SK-N-SH (cell line): Measurements from ENCODE around the gene SLC24A4. TPM values are rescaled to one million over a fixed set of nuclear protein-coding genes. Genes with fewer than 3 reads are reported as not detected.

Experiments
- CTCF ChIA-PET: fragments of 300-600, 350-600 bp; formaldehyde crosslinking; extraction: SDS; loops from one replicate; lab custom pipeline; 2021; lab: Yijun Ruan, JAX
- POLR2A ChIA-PET: fragments of 350-600 bp; sonication (Branson Sonifier 250); formaldehyde crosslinking; extraction: SDS; loops from one replicate; lab custom pipeline; 2020; ENCODE audit warnings: antibody characterized with exemption, inconsistent platforms; lab: Yijun Ruan, JAX
- DNase-seq: peaks from one replicate; pipeline ENCODE4 v3.0.0; 2012
- H2AFZ ChIP-seq: fragments of 200-600 bp; sonication (generic); 2 replicates; pipeline ENCODE4 v1.8.1; 2016; ENCODE audit warnings: antibody characterized with exemption, mild to moderate bottlenecking, low read depth
- H3F3A ChIP-seq: fragments of 200-600 bp; sonication (generic); replicated peaks from 2 replicates; pipeline ENCODE3; 2016; ENCODE audit warnings: antibody characterized with exemption, mild to moderate bottlenecking; ENCODE audit not compliant: insufficient read depth
- H3K27ac ChIP-seq, 2 experiments: fragments of 200-500 bp in 1 of 2; fragments of 200-600 bp in 1 of 2; sonication (Bioruptor generic) in 1 of 2; sonication (generic), shearing (Covaris generic) in 1 of 2; 2 replicates each; pipeline versions ENCODE4 v1.5.1 to v1.6.1; 2014 to 2016; ENCODE audit warnings: low read depth in 2 of 2, inconsistent platforms in 1 of 2, low read length in 1 of 2, mild to moderate bottlenecking in 1 of 2, mixed read lengths in 1 of 2
- H3K27me3 ChIP-seq: fragments of 200-600 bp; sonication (generic), shearing (Covaris generic); 2 replicates; pipeline ENCODE4 v1.6.1; 2016; ENCODE audit warnings: mixed run types; ENCODE audit not compliant: insufficient read depth
- H3K36me3 ChIP-seq, 2 experiments: fragments of 200-500 bp in 1 of 2; fragments of 200-600 bp in 1 of 2; sonication (Bioruptor generic) in 1 of 2; sonication (generic) in 1 of 2; replicated peaks in 1 of 2; 2 replicates each; pipeline versions ENCODE3 to v1.5.1; 2014 to 2016; ENCODE audit warnings: low read length in 1 of 2, mild to moderate bottlenecking in 1 of 2; ENCODE audit not compliant: insufficient read depth in 2 of 2, control insufficient read depth in 1 of 2
- H3K4me1 ChIP-seq, 2 experiments: fragments of 200-500 bp in 1 of 2; fragments of 200-600 bp in 1 of 2; sonication (Bioruptor generic) in 1 of 2; sonication (generic), shearing (Covaris generic) in 1 of 2; 2 replicates each; pipeline versions ENCODE4 v1.5.1 to v1.6.1; 2014 to 2016; ENCODE audit warnings: low read depth in 1 of 2, low read length in 1 of 2, mixed run types in 1 of 2; ENCODE audit not compliant: insufficient read depth in 2 of 2, control insufficient read depth in 1 of 2
- H3K4me2 ChIP-seq: fragments of 200-600 bp; sonication (generic), shearing (Covaris generic); 2 replicates; pipeline ENCODE4 v1.6.1; 2017; ENCODE audit warnings: mixed run types
- H3K4me3 ChIP-seq, 2 experiments: fragments of 200-500 bp in 1 of 2; fragments of 200-600 bp in 1 of 2; sonication (Bioruptor generic) in 1 of 2; sonication (generic), shearing (Covaris generic) in 1 of 2; 2 replicates each; pipeline versions ENCODE4 v1.5.1 to v1.8.1; 2014 to 2016; ENCODE audit warnings: low read depth in 2 of 2, inconsistent platforms in 1 of 2, low read length in 1 of 2, mild to moderate bottlenecking in 1 of 2, mixed read lengths in 1 of 2, moderate library complexity in 1 of 2
- H3K79me2 ChIP-seq: fragments of 200-600 bp; sonication (generic); 2 replicates; pipeline ENCODE4 v1.8.1; 2017; ENCODE audit warnings: mild to moderate bottlenecking; ENCODE audit not compliant: insufficient read depth
- H3K9ac ChIP-seq: fragments of 200-600 bp; sonication (generic); 2 replicates; pipeline ENCODE4 v1.6.1; 2017; ENCODE audit warnings: mixed run types
- H3K9me2 ChIP-seq: fragments of 200-600 bp; sonication (generic); 2 replicates; pipeline ENCODE4 v1.6.1; 2017; ENCODE audit warnings: mixed run types
- H3K9me3 ChIP-seq: fragments of 200-600 bp; sonication (generic); 2 replicates; pipeline ENCODE4 v1.6.1; 2017; ENCODE audit warnings: mixed run types, mild to moderate bottlenecking, moderate library complexity
- H4K20me1 ChIP-seq: fragments of 200-600 bp; sonication (generic); 2 replicates; pipeline ENCODE4 v1.6.1; 2017; ENCODE audit warnings: mild to moderate bottlenecking, mixed run types; ENCODE audit not compliant: insufficient read depth
- ELF1 ChIP-seq: IDR thresholded peaks from 2 replicates; pipeline ENCODE4 v1.4.0; 2012
- FOSL2 ChIP-seq: IDR thresholded peaks from 2 replicates; pipeline ENCODE4 v1.4.0; 2012; ENCODE audit warnings: low read depth, mild to moderate bottlenecking, moderate library complexity, borderline replicate concordance
- FOXJ3 ChIP-seq: sonication (generic); formaldehyde crosslinking; IDR thresholded peaks from 2 replicates; pipeline ENCODE4 v1.5.1; 2020; ENCODE audit warnings: mild to moderate bottlenecking, missing genetic modification reagents
- FOXM1 ChIP-seq: IDR thresholded peaks from 2 replicates; pipeline ENCODE4 v1.4.0; 2012; ENCODE audit warnings: low read depth, mild to moderate bottlenecking
- GATA2 ChIP-seq: sonication (generic); formaldehyde crosslinking; IDR thresholded peaks from 2 replicates; pipeline ENCODE4 v1.5.0; 2020; ENCODE audit warnings: mild to moderate bottlenecking, missing genetic modification reagents
- IRF3 ChIP-seq: fragments of 150-350 bp; IDR thresholded peaks from 2 replicates; pipeline ENCODE4 v1.6.1; 2016; ENCODE audit warnings: mild to moderate bottlenecking, low read depth, low read length
- MEF2A ChIP-seq: IDR thresholded peaks from 2 replicates; pipeline ENCODE4 v1.4.0; 2012; ENCODE audit warnings: low read depth, borderline replicate concordance
- MXI1 ChIP-seq: IDR thresholded peaks from 2 replicates; pipeline ENCODE4 v1.6.1; 2012; ENCODE audit warnings: mild to moderate bottlenecking, low read depth, low read length, improper control_type of control experiment
- NRF1 ChIP-seq: IDR thresholded peaks from 2 replicates; pipeline ENCODE4 v1.6.1; 2012; ENCODE audit warnings: low read depth, mild to moderate bottlenecking, low read length
- POLR2AphosphoS5 ChIP-seq: IDR thresholded peaks from 2 replicates; pipeline ENCODE4 v1.6.1; 2012; ENCODE audit warnings: low read depth, low read length
- REST ChIP-seq: IDR thresholded peaks from 2 replicates; pipeline ENCODE4 v1.6.1; 2012; ENCODE audit warnings: mild to moderate bottlenecking, low read depth, low read length, moderate library complexity
- RFX5 ChIP-seq: IDR thresholded peaks from 2 replicates; pipeline ENCODE4 v1.6.1; 2012; ENCODE audit warnings: mild to moderate bottlenecking, improper control_type of control experiment, low read length
- RXRA ChIP-seq: IDR thresholded peaks from 2 replicates; pipeline ENCODE4 v1.4.0; 2012; ENCODE audit warnings: low read depth, mild to moderate bottlenecking, borderline replicate concordance
- SIN3A ChIP-seq: IDR thresholded peaks from 2 replicates; pipeline ENCODE4 v1.6.1; 2012; ENCODE audit warnings: low read depth, mild to moderate bottlenecking, low read length, moderate library complexity, borderline replicate concordance
- SMC3 ChIP-seq: IDR thresholded peaks from 2 replicates; pipeline ENCODE4 v1.6.1; 2012; ENCODE audit warnings: low read depth, low read length, improper control_type of control experiment
- TEAD4 ChIP-seq: IDR thresholded peaks from 2 replicates; pipeline ENCODE4 v1.4.0; 2012; ENCODE audit warnings: mild to moderate bottlenecking, borderline replicate concordance; ENCODE audit not compliant: insufficient read depth
- USF2 ChIP-seq: fragments of 150-350 bp; IDR thresholded peaks from 2 replicates; pipeline ENCODE4 v1.6.1; 2017; ENCODE audit warnings: antibody characterized with exemption, low read length, low read depth, borderline replicate concordance
- YY1 ChIP-seq: IDR thresholded peaks from 2 replicates; pipeline ENCODE4 v1.4.0; 2012; ENCODE audit warnings: low read depth, mild to moderate bottlenecking
- ZBTB33 ChIP-seq: IDR thresholded peaks from 2 replicates; pipeline ENCODE4 v1.4.0; 2012; ENCODE audit warnings: low read depth, borderline replicate concordance
- WGBS: methylation state at CpG from one replicate; pipeline ENCODE4 v1.1.6; 2017; ENCODE audit warnings: low lambda C conversion rate; 5-methylcytosine and 5-hydroxymethylcytosine counted together
- polyA plus RNA-seq, 3 experiments: library from polyadenylated mRNA; depleted of rRNA; stranded (reverse); fragments of >200 nt; gene quantifications; 2 replicates each; pipeline ENCODE4 v1.2.3, GENCODE V29; 2012
- TF ChIP-seq, protein P1 (sequence below): IDR thresholded peaks from 2 replicates; pipeline ENCODE4 v1.4.0; 2012; ENCODE audit warnings: low read depth, borderline replicate concordance

The SLC24A4 gene
- polyA plus RNA-seq, 1 of the 3 experiments (the other 2 are of a cell fraction), result 0.07 TPM

- no peak for TF ChIP-seq REST
- no peak for TF ChIP-seq MEF2A
- TF ChIP-seq POLR2AphosphoS5, result no peak
- no peak for TF ChIP-seq TEAD4
- TF ChIP-seq ZBTB33, result no peak
- no peak for TF ChIP-seq FOSL2
- TF ChIP-seq ELF1, result no peak
Measured at GRCh38 chr14:92373336-92373735, 50.4 kb downstream of the SLC24A4 start (continued).

- DNase-seq, result no peak
- no peaks in the 10 kb centered on the region for H3K36me3 ChIP-seq
- POLR2A ChIA-PET, result no interaction called here
- H3K4me3 ChIP-seq, result no peak overlapping the region
- H3K9me2 ChIP-seq, result no peaks in the 10 kb centered on the region
- H3K4me1 ChIP-seq, result no peaks in the 10 kb centered on the region
- no peaks in the 10 kb centered on the region for H4K20me1 ChIP-seq
- WGBS, result 15% methylated on average over 8 of the region's 10 CpGs
- H3K9ac ChIP-seq, result no peak overlapping the region
- H3K4me2 ChIP-seq, result no peak overlapping the region
- H3K79me2 ChIP-seq, result no peaks in the 10 kb centered on the region
- H3K9me3 ChIP-seq, result no peaks in the 10 kb centered on the region
- H3K27me3 ChIP-seq, result peaks cover 59% of the 10 kb centered on the region
- CTCF ChIA-PET, result no interaction called here
- H3K27ac ChIP-seq, result no peak overlapping the region
- no peaks in the 10 kb centered on the region for H3F3A ChIP-seq
- no peak overlapping the region for H2AFZ ChIP-seq
- TF ChIP-seq SMC3 (no peak), POLR2AphosphoS5 (no peak), MXI1 (no peak), RFX5 (no peak), USF2 (no peak), REST (no peak), YY1 (no peak), GATA2 (CRISPR knock-in tag) (no peak), FOXM1 (no peak), FOSL2 (no peak), IRF3 (no peak), FOXJ3 (CRISPR knock-in tag) (no peak), NRF1 (no peak), RXRA (no peak), SIN3A (no peak)
- TF ChIP-seq, protein P1, sequence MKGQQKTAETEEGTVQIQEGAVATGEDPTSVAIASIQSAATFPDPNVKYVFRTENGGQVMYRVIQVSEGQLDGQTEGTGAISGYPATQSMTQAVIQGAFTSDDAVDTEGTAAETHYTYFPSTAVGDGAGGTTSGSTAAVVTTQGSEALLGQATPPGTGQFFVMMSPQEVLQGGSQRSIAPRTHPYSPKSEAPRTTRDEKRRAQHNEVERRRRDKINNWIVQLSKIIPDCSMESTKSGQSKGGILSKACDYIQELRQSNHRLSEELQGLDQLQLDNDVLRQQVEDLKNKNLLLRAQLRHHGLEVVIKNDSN, result no peak
Measured at GRCh38 chr14:92380131-92380530, 57.2 kb downstream of the SLC24A4 start.
